CD4-positive, alpha-beta memory T cell (primary cell): Measurements from ENCODE around the gene INO80E. TPM values are rescaled to one million over a fixed set of nuclear protein-coding genes. Genes with fewer than 3 reads are reported as not detected.
A peak's percentile ranks its signal among the peaks of the same experiment; 100 is the strongest.

Source experiments
- CTCF ChIA-PET: fragments of 350-600 bp; sonication (Branson Sonifier 250); formaldehyde crosslinking; loops from one replicate; lab custom pipeline; 2021; ENCODE audit warnings: inconsistent platforms; ENCODE audit not compliant: partially characterized antibody; lab: Charles Lee
- POLR2A ChIA-PET: fragments of 350-600 bp; sonication (Branson Sonifier 250); formaldehyde crosslinking; loops from one replicate; lab custom pipeline; 2021; ENCODE audit not compliant: partially characterized antibody; lab: Charles Lee
- DNase-seq, 5 donors: peaks; one replicate each; pipeline versions ENCODE4 v3.0.0 to v3.0.0-alpha.2; 2020 to 2022; ENCODE audit warnings: mixed read lengths in 1 of 5
- H3K27ac ChIP-seq: one replicate; pipeline ENCODE4 v1.7.0; 2013; ENCODE audit warnings: low read depth, low read length
- H3K27me3 ChIP-seq: 2 replicates; pipeline ENCODE4 v1.7.0; 2013; ENCODE audit warnings: mild to moderate bottlenecking, low read length, moderate library complexity; ENCODE audit not compliant: insufficient read depth
- H3K36me3 ChIP-seq: 2 replicates; pipeline ENCODE4 v1.7.0; 2013; ENCODE audit warnings: mild to moderate bottlenecking, low read length, moderate library complexity; ENCODE audit not compliant: insufficient read depth
- H3K4me1 ChIP-seq: 2 replicates; pipeline ENCODE4 v1.7.0; 2013; ENCODE audit warnings: mild to moderate bottlenecking, low read length, moderate library complexity; ENCODE audit not compliant: insufficient read depth
- H3K4me3 ChIP-seq, 2 donors: one replicate each; pipeline ENCODE4 v1.7.0; 2013; ENCODE audit warnings: low read length in 2 of 2, mild to moderate bottlenecking in 1 of 2
- H3K9me3 ChIP-seq, 2 donors: one replicate each; pipeline ENCODE4 v1.7.0; 2013; ENCODE audit warnings: low read length in 2 of 2, control low read depth in 1 of 2; ENCODE audit not compliant: control insufficient read depth in 1 of 2
- H3K27ac Mint-ChIP-seq, 7 donors: one replicate each; pipeline ENCODE4 v1.8.0; 2020 to 2021; ENCODE audit warnings: mixed read lengths in 7 of 7, mild to moderate bottlenecking in 6 of 7, inconsistent platforms in 3 of 7, moderate library complexity in 3 of 7
- H3K27me3 Mint-ChIP-seq, 2 donors: one replicate each; pipeline ENCODE4 v1.8.0; 2020 to 2021; ENCODE audit warnings: mixed read lengths in 2 of 2
- H3K36me3 Mint-ChIP-seq, 2 donors: one replicate each; pipeline ENCODE4 v1.8.0; 2020 to 2021; ENCODE audit warnings: mixed read lengths in 2 of 2, inconsistent platforms in 1 of 2, mild to moderate bottlenecking in 1 of 2
- H3K4me1 Mint-ChIP-seq, 4 donors: one replicate each; pipeline ENCODE4 v1.8.0; 2020 to 2021; ENCODE audit warnings: mixed read lengths in 4 of 4, mild to moderate bottlenecking in 1 of 4
- H3K4me3 Mint-ChIP-seq, 8 donors: one replicate each; pipeline ENCODE4 v1.8.0; 2020 to 2021; ENCODE audit warnings: mixed read lengths in 8 of 8, mild to moderate bottlenecking in 7 of 8, moderate library complexity in 6 of 8, inconsistent platforms in 3 of 8
- H3K9me3 Mint-ChIP-seq, 8 donors: one replicate each; pipeline ENCODE4 v1.8.0; 2020 to 2021; ENCODE audit warnings: mixed read lengths in 8 of 8, mild to moderate bottlenecking in 5 of 8, inconsistent platforms in 3 of 8, moderate library complexity in 1 of 8
- intact Hi-C: fragments of 100-400 bp; cut with micrococcal nuclease; formaldehyde crosslinking; loops from one replicate; pipeline ENCODE4 v1.15.1; 2023
- polyA plus RNA-seq, 2 donors: library from polyadenylated mRNA; unstranded; fragments of 300-500 nt; fragmentation: Illumina TruSeq; gene quantifications; one replicate each; pipeline ENCODE4 v1.2.3, GENCODE V29; 2021
- total RNA-seq, 2 experiments: library from RNA; stranded (reverse); gene quantifications; one replicate each; pipeline ENCODE4 v1.2.3, GENCODE V29; 2021

INO80E gene, protein sequence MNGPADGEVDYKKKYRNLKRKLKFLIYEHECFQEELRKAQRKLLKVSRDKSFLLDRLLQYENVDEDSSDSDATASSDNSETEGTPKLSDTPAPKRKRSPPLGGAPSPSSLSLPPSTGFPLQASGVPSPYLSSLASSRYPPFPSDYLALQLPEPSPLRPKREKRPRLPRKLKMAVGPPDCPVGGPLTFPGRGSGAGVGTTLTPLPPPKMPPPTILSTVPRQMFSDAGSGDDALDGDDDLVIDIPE
- total RNA-seq (100 to 1,000 TPM; 124 to 126 TPM), polyA plus RNA-seq (1 to 10 TPM; 6.7 to 7.3 TPM)

- intact Hi-C loops: loop anchor here (1.0 to 10.0 kb wide), 7 partner anchors 23 to 295 kb away; partner anchors contain the start of genes CDIPT, KCTD13, KIF22 and PAGR1
- Histone ChIP-seq H3K4me1 (peaks cover 23% of the 10 kb centered on the region), H3K27ac (peak within 1 kb of the TSS; percentile 98), H3K9me3 (no peaks in the 10 kb centered on the region), H3K27me3 (no peaks in the 10 kb centered on the region), H3K4me3 (peak within 1 kb of the TSS; percentile 72 to 97), H3K36me3 (peaks cover 24% of the 10 kb centered on the region)
- POLR2A ChIA-PET: interaction anchor here (0.6 to 3.9 kb wide), 19 partner anchors 8 to 662 kb away, joined by 3 to 57 read pairs (median 6); partner anchors contain the start of genes ALDOA, ASPHD1, CDIPT and FBRS
- peaks cover 0 to 2% (median 0%) of the 10 kb centered on the region in 8 donors for H3K9me3 Mint-ChIP-seq
- peaks cover 14 to 54% of the 10 kb centered on the region in 2 donors for H3K36me3 Mint-ChIP-seq
- peak within 1 kb of the TSS; percentile 97 to 99 (median 99) for H3K27ac Mint-ChIP-seq
- CTCF ChIA-PET: interaction anchor here (1.1 to 2.2 kb wide), 4 partner anchors 10 to 305 kb away, joined by 3 to 13 read pairs (median 5); no protein-coding TSS in a partner anchor
- DNase-seq: peak; percentile 98 to 99 (median 98)
- H3K27me3 Mint-ChIP-seq: no peaks in the 10 kb centered on the region
- peaks cover 14 to 44% (median 32%) of the 10 kb centered on the region in 4 donors for H3K4me1 Mint-ChIP-seq
- H3K4me3 Mint-ChIP-seq: peak within 1 kb of the TSS; percentile 95 to 98 (median 98)
Measured at GRCh38 chr16:29995911-29996765, at the start of gene INO80E. Gene INO80E (plus strand): TSS chr16:29996241. CDS start chr16:29996311, 70 bp downstream.

DNA sequence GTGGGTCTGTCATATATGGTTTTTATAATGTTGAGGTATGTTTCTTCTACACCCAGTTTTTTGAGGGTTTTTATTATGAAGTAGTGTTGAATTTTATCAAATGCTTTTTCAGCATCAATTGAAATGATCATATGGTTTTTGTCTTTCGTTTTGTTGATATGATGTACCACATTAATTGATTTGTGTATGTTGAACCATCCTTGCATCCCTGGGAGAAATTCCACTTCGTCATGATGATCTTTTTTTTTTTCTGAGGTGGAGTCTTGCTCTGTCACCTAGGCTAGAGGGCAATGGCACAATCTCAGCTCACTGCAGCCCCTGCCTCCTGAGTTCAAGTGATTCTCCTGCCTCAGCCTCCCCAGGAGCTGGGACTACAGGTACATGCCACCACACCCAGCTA, 48.1 kb upstream of the INO80E start:
- Histone ChIP-seq H3K4me1 (no peaks in the 10 kb centered on the region), H3K9me3 (no peaks in the 10 kb centered on the region), H3K27ac (no peak overlapping the region), H3K36me3 (no peaks in the 10 kb centered on the region), H3K27me3 (no peaks in the 10 kb centered on the region), H3K4me3 (no peak overlapping the region)
- POLR2A ChIA-PET: interaction anchor here (0.6 kb wide), 1 partner anchor 23 kb away, joined by 3 read pairs; no protein-coding TSS in a partner anchor
- Mint-ChIP-seq H3K4me3 (no peak overlapping the region), H3K9me3 (peaks cover 0 to 7% (median 2%) of the 10 kb centered on the region in 8 donors), H3K4me1 (peaks cover 0 to 1% (median 0%) of the 10 kb centered on the region in 4 donors), H3K27ac (no peak overlapping the region), H3K27me3 (peaks cover 0 to 1% of the 10 kb centered on the region in 2 donors), H3K36me3 (no peaks in the 10 kb centered on the region)
- CTCF ChIA-PET: interaction anchor here (0.9 kb wide), 1 partner anchor 25 kb away, joined by 3 read pairs; no protein-coding TSS in a partner anchor
- intact Hi-C loops: no loop called here
- DNase-seq: no peak

- ChIA-PET POLR2A (interaction anchor here (1.1 kb wide), 1 partner anchor 11 kb away, joined by 5 read pairs; the partner anchor contains the start of gene TMEM219), CTCF (no interaction called here)
- intact Hi-C loops: no loop called here
Measured at GRCh38 chr16:29950806-29951461, 45.1 kb upstream of the INO80E start.

GRCh38 chr16:29951625-29952365, 44.2 kb upstream of the INO80E start:
- CTCF ChIA-PET: no interaction called here
- intact Hi-C loops: no loop called here
- no peak overlapping the region for H3K27ac Mint-ChIP-seq

More at GRCh38 chr16:29950806-29951461, 45.1 kb upstream of the INO80E start:
- Mint-ChIP-seq H3K36me3 (no peaks in the 10 kb centered on the region), H3K9me3 (peaks cover 0 to 7% (median 2%) of the 10 kb centered on the region in 8 donors), H3K4me3 (no peak overlapping the region), H3K27me3 (peaks cover 1 to 2% of the 10 kb centered on the region in 2 donors), H3K27ac (no peak overlapping the region), H3K4me1 (no peaks in the 10 kb centered on the region)
- no peaks in the 10 kb centered on the region for H3K27me3 ChIP-seq
- no peak overlapping the region for H3K27ac ChIP-seq
- no peaks in the 10 kb centered on the region for H3K4me1 ChIP-seq
- no peak for DNase-seq
- H3K9me3 ChIP-seq: no peaks in the 10 kb centered on the region
- H3K36me3 ChIP-seq: no peaks in the 10 kb centered on the region
- no peak overlapping the region for H3K4me3 ChIP-seq

DNA sequence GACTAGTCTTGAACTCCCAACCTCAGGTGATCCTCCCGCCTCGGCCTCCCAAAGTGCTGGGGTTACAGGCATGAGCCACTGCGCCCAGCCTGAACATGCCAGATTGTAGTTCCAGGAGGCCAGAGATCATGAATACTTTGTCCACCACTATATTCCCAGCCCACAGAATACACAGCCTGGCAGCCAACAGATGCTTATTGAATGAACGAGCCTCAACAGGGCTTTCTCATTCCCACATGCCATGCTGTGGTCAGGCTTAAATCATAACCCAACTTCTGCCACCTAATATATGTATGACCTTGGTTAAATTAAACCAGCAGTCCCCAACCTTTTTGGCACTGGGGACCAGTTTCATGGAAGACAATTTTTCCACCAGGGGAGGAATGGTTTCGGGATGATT, 37.3 kb upstream of the INO80E start:
- Mint-ChIP-seq H3K27me3 (peaks cover 0 to 2% of the 10 kb centered on the region in 2 donors), H3K36me3 (peaks cover 0 to 6% of the 10 kb centered on the region in 2 donors), H3K4me1 (peaks cover 9 to 25% (median 18%) of the 10 kb centered on the region in 4 donors), H3K27ac (no peak overlapping the region), H3K4me3 (peak overlapping the region in 1 of 8 donors; percentile 39), H3K9me3 (no peaks in the 10 kb centered on the region)
- CTCF ChIA-PET: interaction anchor here (0.6 kb wide), 1 partner anchor 92 kb away, joined by 4 read pairs; no protein-coding TSS in a partner anchor
- H3K27me3 ChIP-seq: no peaks in the 10 kb centered on the region
- no peaks in the 10 kb centered on the region for H3K36me3 ChIP-seq
- POLR2A ChIA-PET: interaction anchor here (1.4 to 4.8 kb wide), 2 partner anchors 16 to 33 kb away, joined by 5 to 113 read pairs; partner anchors contain the start of genes KCTD13 and TAOK2
- peaks cover 19% of the 10 kb centered on the region for H3K4me1 ChIP-seq
- no peak overlapping the region for H3K27ac ChIP-seq
- H3K9me3 ChIP-seq: no peaks in the 10 kb centered on the region
- DNase-seq: no peak
- intact Hi-C loops: no loop called here
- H3K4me3 ChIP-seq: no peak overlapping the region

More at GRCh38 chr16:29951625-29952365, 44.2 kb upstream of the INO80E start:
- DNase-seq: no peak
- Mint-ChIP-seq H3K9me3 (peaks cover 0 to 7% (median 2%) of the 10 kb centered on the region in 8 donors), H3K4me1 (no peaks in the 10 kb centered on the region), H3K36me3 (no peaks in the 10 kb centered on the region), H3K4me3 (no peak overlapping the region), H3K27me3 (peaks cover 1 to 2% of the 10 kb centered on the region in 2 donors)
- Histone ChIP-seq H3K4me1 (no peaks in the 10 kb centered on the region), H3K27me3 (no peaks in the 10 kb centered on the region), H3K27ac (no peak overlapping the region), H3K9me3 (no peaks in the 10 kb centered on the region), H3K36me3 (no peaks in the 10 kb centered on the region), H3K4me3 (no peak overlapping the region)
- POLR2A ChIA-PET: no interaction called here

DNA sequence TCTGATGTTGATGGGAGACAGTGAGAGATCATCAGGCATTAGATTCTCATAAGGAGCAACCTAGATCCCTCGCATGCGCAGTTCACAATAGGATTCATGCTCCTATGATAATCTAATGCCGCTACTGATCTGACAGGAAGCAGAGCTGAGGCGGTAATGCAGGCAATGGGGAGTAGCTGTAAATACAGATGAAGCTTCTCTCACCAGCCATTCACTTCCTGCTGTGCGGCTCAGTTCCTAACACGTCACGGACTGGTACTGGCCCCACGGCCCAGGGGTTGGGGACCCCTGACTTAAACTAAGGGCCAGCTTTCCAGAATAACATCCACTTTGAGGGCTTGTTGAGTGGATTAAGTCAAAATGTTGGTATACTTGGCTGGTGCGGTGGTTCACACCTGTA, 36.7 kb upstream of the INO80E start:
- ChIA-PET POLR2A (interaction anchor here (0.7 to 4.8 kb wide), 3 partner anchors 16 to 116 kb away, joined by 3 to 113 read pairs (median 5); partner anchors contain the start of genes KCTD13 and TAOK2), CTCF (no interaction called here)
- Mint-ChIP-seq H3K27me3 (no peaks in the 10 kb centered on the region), H3K9me3 (no peaks in the 10 kb centered on the region), H3K4me1 (peaks cover 9 to 25% (median 18%) of the 10 kb centered on the region in 4 donors), H3K27ac (peak overlapping the region in 5 of 7 donors; percentile 59 to 88 (median 82)), H3K36me3 (peaks cover 0 to 6% of the 10 kb centered on the region in 2 donors), H3K4me3 (peak overlapping the region in 5 of 8 donors; percentile 21 to 69 (median 54))
- Histone ChIP-seq H3K4me3 (no peak overlapping the region), H3K36me3 (no peaks in the 10 kb centered on the region), H3K27me3 (no peaks in the 10 kb centered on the region), H3K4me1 (peaks cover 19% of the 10 kb centered on the region), H3K27ac (no peak overlapping the region), H3K9me3 (no peaks in the 10 kb centered on the region)
- peak in 2 of 5 donors; percentile 18 to 25 for DNase-seq
- intact Hi-C loops: no loop called here
